CD4-positive, CD25-positive, alpha-beta regulatory T cell (primary cell): Measurements from ENCODE around the gene SIX3. TPM values are rescaled to one million over a fixed set of nuclear protein-coding genes. Genes with fewer than 3 reads are reported as not detected.

Source experiments
- ATAC-seq, 2 donors: fragments of 150-1000 bp; cut with Tn5 transposase; one replicate each; pipeline ENCODE4 v1.10.0; 2021; ENCODE audit warnings: low read depth in 2 of 2, moderate number of reproducible peaks in 2 of 2, moderate library complexity in 1 of 2
- DNase-seq, 3 donors: peaks; one replicate each; pipeline versions ENCODE4 v3.0.0 to v3.0.0-alpha.2; 2012 to 2022; ENCODE audit warnings: mixed read lengths in 1 of 3
- H3K27ac ChIP-seq: one replicate; pipeline ENCODE4 v1.7.0; 2013; ENCODE audit warnings: mild to moderate bottlenecking, low read length; ENCODE audit not compliant: insufficient read depth, poor library complexity, severe bottlenecking
- H3K27me3 ChIP-seq: one replicate; pipeline ENCODE4 v1.7.0; 2013; ENCODE audit warnings: low read length; ENCODE audit not compliant: control insufficient read depth, insufficient read depth
- H3K36me3 ChIP-seq: one replicate; pipeline ENCODE4 v1.7.0; 2013; ENCODE audit warnings: mild to moderate bottlenecking, low read length, moderate library complexity; ENCODE audit not compliant: control insufficient read depth, insufficient read depth
- H3K4me1 ChIP-seq: 2 replicates; pipeline ENCODE4 v1.7.0; 2013; ENCODE audit warnings: mild to moderate bottlenecking, low read length; ENCODE audit not compliant: insufficient read depth, control insufficient read depth, poor library complexity, severe bottlenecking
- H3K4me3 ChIP-seq: one replicate; pipeline ENCODE4 v1.7.0; 2013; ENCODE audit warnings: low read depth, mild to moderate bottlenecking, low read length, moderate library complexity
- H3K9me3 ChIP-seq, 2 experiments: 1 replicate in 1 of 2; 2 replicates in 1 of 2; pipeline ENCODE4 v1.7.0; 2013; ENCODE audit warnings: low read length in 2 of 2, mild to moderate bottlenecking in 1 of 2, moderate library complexity in 1 of 2; ENCODE audit not compliant: control insufficient read depth in 2 of 2
- H3K27ac Mint-ChIP-seq, 3 donors: one replicate each; pipeline ENCODE4 v1.8.0; 2020 to 2022; ENCODE audit warnings: mild to moderate bottlenecking in 3 of 3, mixed read lengths in 3 of 3, moderate library complexity in 2 of 3
- H3K27me3 Mint-ChIP-seq: one replicate; pipeline ENCODE4 v1.8.0; 2022; ENCODE audit warnings: mild to moderate bottlenecking, mixed read lengths
- H3K36me3 Mint-ChIP-seq: one replicate; pipeline ENCODE4 v1.8.0; 2020; ENCODE audit warnings: mixed read lengths
- H3K4me1 Mint-ChIP-seq, 4 donors: one replicate each; pipeline ENCODE4 v1.8.0; 2020 to 2022; ENCODE audit warnings: mixed read lengths in 4 of 4, mild to moderate bottlenecking in 1 of 4
- H3K4me3 Mint-ChIP-seq, 4 donors: one replicate each; pipeline ENCODE4 v1.8.0; 2020 to 2022; ENCODE audit warnings: mild to moderate bottlenecking in 4 of 4, mixed read lengths in 4 of 4, moderate library complexity in 3 of 4
- H3K9me3 Mint-ChIP-seq, 7 donors: one replicate each; pipeline ENCODE4 v1.8.0; 2020 to 2022; ENCODE audit warnings: mixed read lengths in 7 of 7, mild to moderate bottlenecking in 3 of 7, moderate library complexity in 2 of 7
- polyA plus RNA-seq, 4 donors: library from polyadenylated mRNA; unstranded; fragments of 300-500 nt; fragmentation: Illumina TruSeq; gene quantifications; one replicate each; pipeline ENCODE4 v1.2.3, GENCODE V29; 2021
- total RNA-seq: library from RNA; stranded (reverse); gene quantifications from one replicate; pipeline ENCODE4 v1.2.3, GENCODE V29; 2022

SIX3 gene
- total and polyA plus RNA-seq, 5 donors from 2014 or later = not detected

DNA sequence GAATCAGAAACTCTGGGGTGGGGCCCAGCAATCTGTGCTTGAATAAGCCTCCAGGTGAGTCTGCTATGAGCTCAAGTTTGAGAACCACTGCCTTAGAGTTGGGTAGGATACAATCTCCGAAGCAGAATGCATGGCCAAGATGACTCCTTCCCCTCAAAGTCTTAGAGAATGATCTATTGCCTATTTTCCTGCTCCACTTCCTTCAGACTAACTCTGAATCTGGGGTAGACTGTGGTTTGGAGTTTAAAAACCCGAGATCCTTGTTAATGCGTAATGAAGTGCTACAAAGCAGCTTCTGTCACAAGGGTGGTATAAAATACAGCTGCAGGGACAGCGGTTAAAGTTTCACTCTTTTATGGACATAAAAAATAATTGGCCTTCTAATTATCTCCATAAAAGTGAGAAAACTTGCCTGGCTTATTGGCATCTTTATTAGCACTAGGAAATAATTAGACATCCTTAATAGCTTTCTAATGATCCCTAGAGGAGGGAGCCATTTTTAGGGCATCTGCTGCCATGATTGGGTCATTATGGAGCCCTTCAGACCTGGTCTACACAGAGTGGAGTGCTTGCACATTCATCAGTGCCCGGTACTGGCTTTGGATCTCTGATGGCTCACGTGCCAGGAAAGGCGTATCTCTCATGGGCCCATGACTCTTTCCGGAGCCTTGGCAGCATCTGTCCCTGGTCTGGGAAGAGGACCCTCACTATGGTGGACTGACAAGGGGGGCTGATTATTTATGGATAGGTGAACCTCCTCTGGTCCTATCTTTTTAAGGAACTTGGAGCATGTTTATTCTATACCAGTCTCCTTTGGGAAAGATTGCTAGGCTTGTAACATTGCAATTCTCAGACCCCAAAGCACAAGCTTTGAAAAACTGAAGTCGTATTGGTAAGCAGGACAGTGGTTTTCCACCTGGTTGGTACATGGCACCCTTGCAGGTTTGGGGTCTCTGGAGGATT lies 39.5 kb downstream of the SIX3 start:
- Histone ChIP-seq H3K27me3 (peaks cover 4% of the 10 kb centered on the region), H3K36me3 (no peaks in the 10 kb centered on the region), H3K4me1 (no peaks in the 10 kb centered on the region), H3K4me3 (no peak overlapping the region), H3K9me3 (no peaks in the 10 kb centered on the region), H3K27ac (no peak overlapping the region)
- DNase-seq = no peak
- ATAC-seq = no peak
- Mint-ChIP-seq H3K4me1 (peaks cover 0 to 4% (median 1%) of the 10 kb centered on the region in 4 donors), H3K4me3 (no peak overlapping the region), H3K27me3 (peaks cover 25% of the 10 kb centered on the region), H3K36me3 (no peaks in the 10 kb centered on the region), H3K27ac (no peak overlapping the region), H3K9me3 (no peaks in the 10 kb centered on the region)

DNA sequence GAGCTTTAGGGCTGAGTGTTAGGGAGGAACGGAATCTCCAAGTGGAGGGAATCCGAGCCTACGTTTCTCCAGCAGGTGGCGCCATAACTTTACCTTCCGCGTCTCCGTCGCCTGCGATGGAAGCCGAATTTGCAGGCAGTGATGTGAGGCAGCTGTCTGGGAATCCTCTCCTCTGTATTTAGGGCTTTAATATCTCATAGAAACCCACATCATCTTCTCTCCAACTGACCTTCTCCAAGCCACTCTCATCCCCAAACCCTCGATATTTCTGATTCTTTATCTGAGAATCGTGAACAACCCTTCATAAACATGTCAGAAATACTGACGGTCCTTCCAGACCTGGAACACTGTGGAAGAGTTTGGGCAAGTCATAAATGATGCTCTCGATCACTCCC lies 40.2 kb downstream of the SIX3 start:
- H3K4me1 ChIP-seq = no peaks in the 10 kb centered on the region
- no peak for ATAC-seq

DNA sequence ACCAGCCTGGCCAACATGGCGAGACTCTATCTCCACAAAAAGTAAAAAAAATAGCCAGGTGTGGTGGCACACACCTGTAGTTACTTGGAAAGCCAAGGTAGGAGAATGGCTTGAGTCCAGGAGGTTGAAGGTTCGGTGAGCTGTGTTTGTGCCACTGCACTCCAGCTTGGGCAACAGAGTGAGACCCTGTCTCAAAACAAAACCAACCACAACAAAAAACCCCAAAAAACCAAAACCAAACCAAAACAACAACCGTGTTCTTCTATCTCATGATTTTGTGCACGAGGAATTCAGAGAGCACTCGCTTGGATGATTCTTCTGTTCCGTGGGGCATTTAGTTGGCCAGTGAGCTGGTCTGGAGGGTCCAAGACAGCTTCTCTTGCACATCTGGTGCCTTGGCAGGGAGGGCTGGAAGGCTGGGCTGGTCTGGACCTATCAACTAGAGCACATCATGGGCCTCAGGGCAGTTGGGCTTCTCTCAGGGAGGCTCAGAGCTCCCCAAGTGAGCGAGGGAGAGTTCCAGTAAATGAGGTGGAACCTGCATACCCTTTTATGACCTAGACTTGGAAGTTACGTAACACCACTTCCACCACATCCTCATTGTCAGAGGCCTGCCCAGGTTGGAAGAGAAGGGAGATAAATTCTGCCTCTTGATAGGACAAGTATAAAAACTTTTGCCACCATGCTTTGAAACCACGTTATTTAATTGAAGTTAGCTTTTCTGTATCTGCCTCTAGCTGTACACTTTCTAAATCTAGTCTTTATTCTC lies 42.5 kb downstream of the SIX3 start:
- Mint-ChIP-seq H3K4me3 (no peak overlapping the region), H3K36me3 (no peaks in the 10 kb centered on the region), H3K4me1 (peaks cover 0 to 4% (median 1%) of the 10 kb centered on the region in 4 donors), H3K9me3 (peaks cover 0 to 9% (median 0%) of the 10 kb centered on the region in 7 donors), H3K27me3 (peaks cover 34% of the 10 kb centered on the region), H3K27ac (peak overlapping the region in 1 of 3 donors; percentile 60)
- Histone ChIP-seq H3K27ac (no peak overlapping the region), H3K4me1 (no peaks in the 10 kb centered on the region), H3K4me3 (no peak overlapping the region), H3K27me3 (peaks cover 11% of the 10 kb centered on the region), H3K36me3 (no peaks in the 10 kb centered on the region), H3K9me3 (peaks cover 4% of the 10 kb centered on the region in 2 experiments)
- ATAC-seq = no peak
- DNase-seq = no peak

More for the DNA sequence above, 40.2 kb downstream of the SIX3 start:
- H3K27ac ChIP-seq = no peak overlapping the region
- DNase-seq = peak; percentile 16 to 65 (median 41)
- Mint-ChIP-seq H3K4me1 (peaks cover 0 to 4% (median 1%) of the 10 kb centered on the region in 4 donors), H3K9me3 (no peaks in the 10 kb centered on the region), H3K4me3 (no peak overlapping the region), H3K27me3 (peaks cover 21% of the 10 kb centered on the region), H3K36me3 (no peaks in the 10 kb centered on the region), H3K27ac (no peak overlapping the region)
- H3K36me3 ChIP-seq = no peaks in the 10 kb centered on the region
- peaks cover 7% of the 10 kb centered on the region for H3K27me3 ChIP-seq
- no peaks in the 10 kb centered on the region for H3K9me3 ChIP-seq
- H3K4me3 ChIP-seq = no peak overlapping the region

DNA sequence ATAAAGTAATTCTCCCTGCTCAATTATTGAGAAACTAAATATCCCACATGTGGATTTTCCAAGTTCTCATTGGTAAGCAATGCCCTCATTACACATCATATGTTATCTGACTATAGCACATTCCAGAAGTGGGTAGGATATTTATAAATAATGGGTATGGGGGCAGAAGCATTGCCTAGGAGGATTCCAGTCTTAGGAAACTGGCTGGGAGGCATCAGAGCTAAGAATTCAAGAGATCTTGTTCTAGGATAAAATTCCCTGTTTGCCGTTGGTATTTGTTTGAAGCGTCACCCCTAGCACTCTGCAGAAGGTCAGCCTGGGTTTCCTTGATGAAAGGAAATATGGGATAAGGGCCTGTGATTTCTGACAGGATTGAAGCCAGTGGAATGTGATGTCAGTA lies 47.7 kb downstream of the SIX3 start:
- H3K4me1 Mint-ChIP-seq = no peaks in the 10 kb centered on the region
- peaks cover 52% of the 10 kb centered on the region for H3K27me3 Mint-ChIP-seq
- DNase-seq = no peak

DNA sequence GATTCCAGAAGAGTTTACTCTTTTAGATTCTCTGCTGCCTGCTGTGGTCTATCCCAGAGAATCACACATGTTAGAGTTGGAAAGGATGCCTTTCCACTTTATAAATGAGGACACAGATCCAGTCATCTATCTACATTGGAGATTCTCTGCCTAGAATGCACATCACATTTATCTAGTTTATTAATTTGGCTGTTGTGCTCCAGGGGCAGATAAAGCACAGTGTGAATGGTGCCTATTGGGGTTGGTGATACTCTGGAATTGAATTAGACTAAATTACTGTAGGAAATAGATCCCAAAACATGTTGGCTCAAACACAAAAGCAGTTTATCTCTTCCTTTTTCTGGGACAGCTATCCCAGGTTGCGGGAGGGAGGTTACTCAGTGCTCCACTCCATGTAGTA lies 52.9 kb downstream of the SIX3 start:
- no peaks in the 10 kb centered on the region for H3K36me3 ChIP-seq
- DNase-seq (no peak), ATAC-seq (no peak)
- H3K4me3 ChIP-seq = no peak overlapping the region
- H3K9me3 ChIP-seq = peaks cover 0 to 3% of the 10 kb centered on the region in 2 experiments
- peaks cover 70% of the 10 kb centered on the region for H3K27me3 Mint-ChIP-seq
- H3K4me1 Mint-ChIP-seq = peaks cover 0 to under 1% (median 0%) of the 10 kb centered on the region in 4 donors
- peaks cover 1 to 14% (median 5%) of the 10 kb centered on the region in 7 donors for H3K9me3 Mint-ChIP-seq
- H3K27me3 ChIP-seq = peaks cover 31% of the 10 kb centered on the region
- H3K27ac Mint-ChIP-seq = no peak overlapping the region
- no peaks in the 10 kb centered on the region for H3K4me1 ChIP-seq
- H3K36me3 Mint-ChIP-seq = no peaks in the 10 kb centered on the region
- H3K27ac ChIP-seq = no peak overlapping the region
- H3K4me3 Mint-ChIP-seq = no peak overlapping the region

More for the DNA sequence above, 47.7 kb downstream of the SIX3 start:
- Histone ChIP-seq H3K27me3 (peaks cover 16% of the 10 kb centered on the region), H3K4me3 (no peak overlapping the region), H3K36me3 (no peaks in the 10 kb centered on the region), H3K27ac (no peak overlapping the region), H3K4me1 (no peaks in the 10 kb centered on the region), H3K9me3 (peaks cover 4 to 6% of the 10 kb centered on the region in 2 experiments)
- ATAC-seq = no peak
- Mint-ChIP-seq H3K27ac (no peak overlapping the region), H3K9me3 (peaks cover 0 to 20% (median 4%) of the 10 kb centered on the region in 7 donors), H3K36me3 (no peaks in the 10 kb centered on the region), H3K4me3 (no peak overlapping the region)

Other genes with a start within 250 kb of the SIX3 start
- not detected for gene SIX2, start 67.8 kb downstream of the SIX3 start, total RNA-seq
- not detected for gene SIX2, start 67.8 kb downstream of the SIX3 start, polyA plus RNA-seq